Ramos (cell line): ENCODE measurements around the gene KIAA0753.
"Not testable (repeated sequence)": the region's sequence is repeated elsewhere in the genome, so short reads cannot be mapped to it uniquely, and the experiment has no call there.

ENCODE experiments used
- in situ Hi-C: fragments of 300-500 bp; cut with MboI; formaldehyde crosslinking; loops from one replicate; pipeline ENCODE4 v1.14.3; 2022; ENCODE audit warnings: low sequenced_read_pairs; ENCODE audit not compliant: unreplicated experiment

KIAA0753 gene

GRCh38 chr17:6610011-6610410 is 30.5 kb downstream of the KIAA0753 start:
- in situ Hi-C loops = no loop called here

GRCh38 chr17:6608321-6608720 is 32.2 kb downstream of the KIAA0753 start:
- in situ Hi-C loops = no loop called here

- in situ Hi-C loops = no loop called here
These were observed 35.4 kb downstream of the KIAA0753 start for GRCh38 chr17:6605142-6605541.

- in situ Hi-C loops = no loop called here
These were observed 36.7 kb downstream of the KIAA0753 start for GRCh38 chr17:6603744-6604325.

GRCh38 chr17:6602141-6602540 is 38.4 kb downstream of the KIAA0753 start:
- in situ Hi-C loops = no loop called here

GRCh38 chr17:6599364-6599763 is 41.1 kb downstream of the KIAA0753 start:
- in situ Hi-C loops = no loop called here

- in situ Hi-C loops = no loop called here
These were observed 42.8 kb downstream of the KIAA0753 start for GRCh38 chr17:6597727-6598126.

GRCh38 chr17:6596941-6597340 is 43.6 kb downstream of the KIAA0753 start:
- in situ Hi-C loops = no loop called here

- in situ Hi-C loops = no loop called here
These were observed 44.0 kb downstream of the KIAA0753 start for GRCh38 chr17:6596511-6596910.

GRCh38 chr17:6596081-6596480 is 44.4 kb downstream of the KIAA0753 start:
- in situ Hi-C loops = no loop called here

- in situ Hi-C loops = not testable (repeated sequence)
These were observed 47.1 kb downstream of the KIAA0753 start for GRCh38 chr17:6593371-6593770.

- in situ Hi-C loops = no loop called here
These were observed 48.3 kb downstream of the KIAA0753 start for GRCh38 chr17:6592173-6592572.

- in situ Hi-C loops = no loop called here
These were observed 48.8 kb downstream of the KIAA0753 start for GRCh38 chr17:6591599-6592158.

- in situ Hi-C loops = no loop called here
These were observed 51.1 kb downstream of the KIAA0753 start for GRCh38 chr17:6589266-6589946.

- in situ Hi-C loops = no loop called here
These were observed 52.3 kb downstream of the KIAA0753 start for GRCh38 chr17:6588165-6588564.

- in situ Hi-C loops = no loop called here
These were observed 53.2 kb downstream of the KIAA0753 start for GRCh38 chr17:6587310-6587709.

- in situ Hi-C loops = no loop called here
These were observed 57.1 kb downstream of the KIAA0753 start for GRCh38 chr17:6583411-6583810.

- in situ Hi-C loops = no loop called here
These were observed 59.9 kb downstream of the KIAA0753 start for GRCh38 chr17:6580625-6581024.

- in situ Hi-C loops = no loop called here
These were observed 62.0 kb downstream of the KIAA0753 start for GRCh38 chr17:6578491-6578890.

- in situ Hi-C loops = no loop called here
These were observed 62.7 kb downstream of the KIAA0753 start for GRCh38 chr17:6577686-6578263.

- in situ Hi-C loops = no loop called here
These were observed 64.3 kb downstream of the KIAA0753 start for GRCh38 chr17:6576038-6576785.
